Measurements from ENCODE around the gene AQP3. TPM values are rescaled to one million over a fixed set of nuclear protein-coding genes. Genes with fewer than 3 reads are reported as not detected.

Gene AQP3
- polyA plus RNA-seq, 2 of the 4 experiments (the other 2 are of a cell fraction), result 6.2 to 18.8 TPM

DNA sequence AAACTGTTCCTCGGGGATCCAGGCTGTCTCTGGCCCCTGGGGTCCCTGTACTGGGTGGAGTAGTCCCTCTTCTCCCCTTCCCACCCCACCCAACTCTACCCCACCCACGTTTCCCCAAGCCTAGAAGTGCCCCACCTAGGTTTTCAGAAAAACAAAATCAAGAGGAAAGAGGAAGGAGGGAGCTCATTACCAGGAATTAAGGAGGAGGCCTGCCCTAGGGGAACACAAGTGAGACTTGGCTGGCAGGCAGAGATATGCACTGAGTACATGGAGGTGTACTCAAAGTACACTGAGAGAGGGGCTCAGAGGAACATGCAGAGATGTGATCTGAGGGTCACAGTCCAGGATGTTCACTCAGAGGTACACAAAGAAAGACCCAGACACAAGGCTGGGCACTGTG lies 10.2 kb downstream of the AQP3 start:
- ATAC-seq (no peak), FAIRE-seq (no peak), DNase-seq (ENCODE audit: low read depth in 1 of 2, low spot score in 1 of 2) (no peak)
- no peak overlapping the region for H3K4me3 ChIP-seq
- TF ChIP-seq NR3C1 (IDR thresholded peaks at IDR 0.05) (no peak), KDM5A (IDR thresholded peaks at IDR 0.05) (no peak), CEBPB (IDR thresholded peaks at IDR 0.05) (no peak), HOXA7 (CRISPR knock-in tag; IDR thresholded peaks at IDR 0.05) (no peak), CHD2 (IDR thresholded peaks at IDR 0.05; ENCODE audit: low read length, partially characterized antibody) (no peak), ELK1 (IDR thresholded peaks at IDR 0.05; ENCODE audit: low read depth, low read length) (no peak), RNF2 (IDR thresholded peaks at IDR 0.05; ENCODE audit: borderline replicate concordance, low read depth) (no peak), CBX8 (IDR thresholded peaks at IDR 0.05) (no peak)
- no peaks in the 10 kb centered on the region for H3K9me3 ChIP-seq
- WGBS (ENCODE audit: missing lambda C conversion rate), result 40% methylated on average over 2 of the region's 2 CpGs
- ChIA-PET CTCF (interaction anchor here (0.6 to 41.9 kb wide), 3 partner anchors 22 to 162 kb away, joined by 3 to 834 read pairs (median 38); partner anchors contain the start of genes AQP3 and NOL6), POLR2A (interaction anchor here (0.6 to 0.7 kb wide), 2 partner anchors 9 to 511 kb away, joined by 3 to 7 read pairs; no protein-coding TSS in a partner anchor)
- peaks cover 39% of the 10 kb centered on the region for H3K4me1 ChIP-seq
- peak overlapping the region; percentile 2 to 3; a peak in 3 of 6 replicates for H3K27ac ChIP-seq
- no peak overlapping the region for H3K4me2 ChIP-seq

DNA sequence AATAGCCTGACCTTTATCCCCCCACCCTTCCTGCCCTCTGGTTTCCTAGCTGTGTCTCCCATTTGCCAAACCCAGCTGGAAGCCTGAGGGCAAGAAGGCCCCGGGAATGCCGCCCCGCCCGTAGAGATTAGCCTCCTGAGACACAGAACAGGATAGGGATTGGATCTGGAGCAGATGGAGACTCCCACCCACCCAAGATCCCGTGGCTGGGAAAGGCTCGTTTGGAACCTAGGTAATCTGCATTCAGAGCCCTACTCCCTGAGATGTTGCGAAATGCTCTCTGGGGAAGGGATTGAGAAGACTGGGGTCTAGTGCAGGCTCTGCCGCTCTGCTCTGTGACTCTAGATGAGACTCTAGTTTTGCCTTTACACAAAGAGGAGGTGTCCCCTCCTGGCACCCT lies 10.9 kb downstream of the AQP3 start:
- Histone ChIP-seq H3K27ac (peak overlapping the region; percentile 2 to 12; a peak in 4 of 6 replicates), H3K4me3 (no peak overlapping the region), H3K4me2 (peak overlapping the region; percentile 19; the same call in 2 of the 3 replicates), H3K4me1 (peaks cover 40% of the 10 kb centered on the region), H3K9me3 (no peaks in the 10 kb centered on the region)
- TF ChIP-seq CEBPB (IDR thresholded peaks at IDR 0.05) (peak; percentile 73 to 77; a peak in 3 of 4 replicates), NPAS2 (CRISPR knock-in tag; IDR thresholded peaks at IDR 0.05; ENCODE audit: borderline replicate concordance) (no peak)
- CTCF ChIA-PET, result interaction anchor here (6.2 to 41.9 kb wide), 2 partner anchors 21 to 30 kb away, joined by 38 to 834 read pairs; partner anchors contain the start of genes AQP3 and NOL6
- POLR2A ChIA-PET, result no interaction called here
- DNase-seq (ENCODE audit: low read depth in 1 of 2, low spot score in 1 of 2) (no peak), ATAC-seq (no peak; a peak in 2 of 6 replicates), FAIRE-seq (no peak)
- WGBS (ENCODE audit: missing lambda C conversion rate), result 58% methylated on average over 8 of the region's 8 CpGs

DNA sequence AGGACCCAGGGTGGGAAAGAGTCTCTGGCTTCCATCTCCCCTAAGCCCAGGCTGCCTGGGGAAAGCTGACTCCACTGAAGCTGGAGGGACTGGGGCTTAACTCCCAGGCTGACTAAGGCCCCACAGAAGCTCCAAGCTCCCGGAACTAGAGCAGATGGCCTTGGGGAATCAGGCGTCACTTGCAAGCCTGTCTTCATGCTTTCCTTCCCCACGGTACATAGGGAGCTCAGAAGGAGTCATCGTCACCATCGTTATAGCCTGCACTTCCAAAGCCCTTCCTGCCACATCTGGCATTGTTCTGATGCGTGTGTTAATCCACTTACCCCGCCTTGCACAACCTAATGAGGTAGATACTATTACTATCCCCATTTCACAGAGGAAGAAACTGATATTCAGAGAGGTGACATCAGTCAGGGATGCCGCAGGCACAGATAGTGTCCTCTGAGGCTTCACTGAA lies 11.5 kb downstream of the AQP3 start:
- Histone ChIP-seq H3K4me2 (no peak overlapping the region), H3K4me1 (peaks cover 43% of the 10 kb centered on the region), H3K4me3 (no peak overlapping the region), H3K9me3 (no peaks in the 10 kb centered on the region), H3K27ac (peak overlapping the region; percentile 11 to 20; a peak in 4 of 6 replicates)
- ATAC-seq, result no peak
- DNase-seq (ENCODE audit: low read depth in 1 of 2, low spot score in 1 of 2), result no peak
- FAIRE-seq, result no peak
- 90% methylated on average over 8 of the region's 8 CpGs for whole genome bisulfite sequencing (ENCODE audit: missing lambda C conversion rate)
- CTCF ChIA-PET, result interaction anchor here (0.5 to 41.9 kb wide), 6 partner anchors 9 to 126 kb away, joined by 3 to 834 read pairs (median 4); partner anchors contain the start of genes AQP3 and NOL6
- TF ChIP-seq ZSCAN20 (CRISPR knock-in tag; IDR thresholded peaks at IDR 0.05) (no peak), FOXS1 (CRISPR knock-in tag; IDR thresholded peaks at IDR 0.05) (no peak), RNF2 (IDR thresholded peaks at IDR 0.05; ENCODE audit: borderline replicate concordance, low read depth) (no peak), ELK1 (IDR thresholded peaks at IDR 0.05; ENCODE audit: low read depth, low read length) (no peak), CEBPB (IDR thresholded peaks at IDR 0.05) (no peak), HOXB5 (CRISPR knock-in tag; IDR thresholded peaks at IDR 0.05) (no peak), BCL3 (IDR thresholded peaks at IDR 0.05) (no peak), GATA3 (IDR thresholded peaks at IDR 0.05; ENCODE audit: borderline replicate concordance) (no peak), CBX2 (IDR thresholded peaks at IDR 0.05; ENCODE audit: borderline replicate concordance, low read depth) (no peak), JUNB (IDR thresholded peaks at IDR 0.05) (no peak), CBX8 (IDR thresholded peaks at IDR 0.05) (no peak)
- POLR2A ChIA-PET, result interaction anchor here (0.5 kb wide), 1 partner anchor 302 kb away, joined by 8 read pairs; no protein-coding TSS in a partner anchor

Data from A549 (cell line).